GM12878 (cell line): ENCODE measurements around the gene MDGA2. TPM values are rescaled to one million over a fixed set of nuclear protein-coding genes. Genes with fewer than 3 reads are reported as not detected.

Experiments
- ATAC-seq: fragments of 200-7000 bp; cut with Tn5 transposase; 3 replicates; pipeline ENCODE4 v1.9.1; 2020; ENCODE audit warnings: mild to moderate bottlenecking, moderate library complexity
- BruUV-seq: library from RNA; stranded (reverse); fragments of 400-500 nt; replicated peaks from 2 replicates; lab custom pipeline; 2021; lab: Mats Ljungman, UMichigan
- CTCF ChIA-PET: fragments of 300-600 bp; sonication (Branson Sonifier 250); formaldehyde crosslinking; extraction: SDS; loops from one replicate; lab custom pipeline; 2021; ENCODE audit warnings: inconsistent platforms; lab: Yijun Ruan, JAX
- POLR2A ChIA-PET: fragments of 350-600 bp; formaldehyde crosslinking; extraction: SDS; loops from one replicate; lab custom pipeline; 2021; ENCODE audit warnings: inconsistent platforms; lab: Charles Lee
- RAD21 ChIA-PET: fragments of 300-600 bp; sonication (Branson Sonifier 250); formaldehyde crosslinking; loops from one replicate; lab custom pipeline; 2023; ENCODE audit warnings: antibody characterized with exemption; ENCODE audit not compliant: unreplicated experiment; lab: Charles Lee
- SMC1A ChIA-PET: fragments of 300-600 bp; sonication (Branson Sonifier 250); formaldehyde crosslinking; loops from one replicate; lab custom pipeline; 2023; ENCODE audit not compliant: unreplicated experiment, uncharacterized antibody; lab: Charles Lee
- DNase-seq: peaks from one replicate; pipeline ENCODE4 v3.0.0-alpha.2; 2011; ENCODE audit warnings: low read depth, low spot score
- FAIRE-seq: peaks from 3 replicates; lab custom pipeline; 2011; peaks lifted over from hg19 to GRCh38; lab: Jason Lieb, UNC
- H2AFZ ChIP-seq: 2 replicates; pipeline ENCODE4 v1.6.0; 2011; ENCODE audit warnings: low read depth, low read length, control low read depth; ENCODE audit not compliant: control insufficient read depth
- H3K27ac ChIP-seq: 2 replicates; pipeline ENCODE4 v1.5.1; 2011; ENCODE audit warnings: control low read depth; ENCODE audit not compliant: control insufficient read depth, insufficient read depth
- H3K27me3 ChIP-seq, 2 experiments: replicated peaks in 1 of 2; 2 replicates each; pipeline versions ENCODE4 v1.6.0 to v1.6.1; 2011; ENCODE audit warnings: low read length in 1 of 2; ENCODE audit not compliant: control insufficient read depth in 2 of 2, insufficient read depth in 2 of 2
- H3K36me3 ChIP-seq, 2 experiments: 2 replicates each; pipeline ENCODE4 v1.5.1; 2011; ENCODE audit warnings: low read length in 1 of 2; ENCODE audit not compliant: control insufficient read depth in 2 of 2, insufficient read depth in 2 of 2
- H3K4me1 ChIP-seq: 2 replicates; pipeline ENCODE4 v1.6.1; 2011; ENCODE audit warnings: mild to moderate bottlenecking, low read length, moderate library complexity, mixed read lengths; ENCODE audit not compliant: control insufficient read depth, insufficient read depth
- H3K4me2 ChIP-seq: 2 replicates; pipeline ENCODE4 v1.6.0; 2011; ENCODE audit warnings: control low read depth; ENCODE audit not compliant: control insufficient read depth, insufficient read depth
- H3K4me3 ChIP-seq: fragments of 200-600 bp; sonication (generic); 2 replicates; pipeline ENCODE4 v1.5.1; 2016
- H3K79me2 ChIP-seq: 2 replicates; pipeline ENCODE4 v1.6.0; 2011; ENCODE audit warnings: low read length; ENCODE audit not compliant: control insufficient read depth, insufficient read depth
- H3K9ac ChIP-seq: 2 replicates; pipeline ENCODE4 v1.8.0; 2011; ENCODE audit warnings: low read length, control low read depth, mixed read lengths; ENCODE audit not compliant: control insufficient read depth, insufficient read depth
- H3K9me3 ChIP-seq: replicated peaks from 3 replicates; pipeline ENCODE4 v1.5.1; 2011; ENCODE audit warnings: mild to moderate bottlenecking, low read length; ENCODE audit not compliant: control insufficient read depth, insufficient read depth
- H4K20me1 ChIP-seq: 2 replicates; pipeline ENCODE4 v1.6.0; 2011; ENCODE audit not compliant: control insufficient read depth, insufficient read depth
- BCL11A ChIP-seq: IDR thresholded peaks from 2 replicates; pipeline ENCODE4 v1.6.1; 2011; ENCODE audit warnings: low read depth, low read length
- EGR1 ChIP-seq, 2 experiments: IDR thresholded peaks; 1 replicate in 1 of 2; 2 replicates in 1 of 2; pipeline ENCODE4 v1.6.1; 2011 to 2012; ENCODE audit warnings: low read depth in 2 of 2, low read length in 2 of 2, borderline replicate concordance in 1 of 2, mild to moderate bottlenecking in 1 of 2, moderate library complexity in 1 of 2
- MTA2 ChIP-seq: fragments of 450-650 bp; IDR thresholded peaks from 2 replicates; pipeline ENCODE4 v1.6.1; 2016; ENCODE audit warnings: low read depth, mild to moderate bottlenecking, moderate library complexity
- NFXL1 ChIP-seq: fragments of 450-650 bp; IDR thresholded peaks from 2 replicates; pipeline ENCODE4 v1.6.1; 2017; ENCODE audit warnings: antibody characterized with exemption, mild to moderate bottlenecking, borderline replicate concordance
- SP1 ChIP-seq: IDR thresholded peaks from one replicate; pipeline ENCODE4 v1.6.1; 2011; ENCODE audit warnings: low read depth, low read length
- SPI1 ChIP-seq: IDR thresholded peaks from 2 replicates; pipeline ENCODE4 v1.6.1; 2011; ENCODE audit warnings: low read depth, mild to moderate bottlenecking, low read length, moderate library complexity, borderline replicate concordance; ENCODE audit not compliant: insufficient read depth
- ZSCAN29 ChIP-seq: fragments of 450-650 bp; IDR thresholded peaks from 2 replicates; pipeline ENCODE4 v1.6.1; 2017; ENCODE audit warnings: mild to moderate bottlenecking, moderate library complexity
- WGBS: methylation state at CpG from one replicate; pipeline ENCODE4 v1.1.6; 2016; ENCODE audit warnings: low lambda C conversion rate; ENCODE audit not compliant: insufficient replicate concordance, insufficient coverage; ENCODE audit errors: missing lambda C conversion rate; 5-methylcytosine and 5-hydroxymethylcytosine counted together
- in situ Hi-C: fragments of 300-500 bp; cut with MboI; formaldehyde crosslinking; loops from 9 replicates; pipeline ENCODE4 v1.14.3; 2018; ENCODE audit warnings: mixed read lengths
- intact Hi-C: fragments of 100-400 bp; cut with micrococcal nuclease; formaldehyde crosslinking; loops from one replicate; pipeline ENCODE4 v1.14.2; 2022; ENCODE audit not compliant: unreplicated experiment
- polyA plus RNA-seq, 11 experiments: library from polyadenylated mRNA; depleted of rRNA in 4 of 11; unstranded in 6 of 11; stranded (reverse) in 5 of 11; fragments of >200 nt; fragmentation: Nextera tagmentation in 4 of 11; fragmentation: Illumina TruSeq in 1 of 11; extraction: Ambion mirVana in 4 of 11; extraction: Trizol in 1 of 11; gene quantifications; 1 replicate in 1 of 11; 2 replicates in 10 of 11; pipeline versions ENCODE4 v1.2.1 to v1.2.3, GENCODE V29; 2011 to 2016; ENCODE audit warnings: inconsistent platforms in 2 of 11, missing spikeins in 2 of 11, low read depth in 1 of 11
- total RNA-seq, 4 experiments: library from RNA; depleted of rRNA in 3 of 4; stranded (reverse); fragments of >200 nt in 3 of 4; fragmentation: Illumina TruSeq in 1 of 4; extraction: Trizol in 1 of 4; gene quantifications; 2 replicates each; pipeline versions ENCODE4 v1.2.1 to v1.2.3, GENCODE V29; 2013 to 2021
- TF ChIP-seq, protein P1 (sequence below): IDR thresholded peaks from 2 replicates; pipeline ENCODE4 v1.6.1; 2011; ENCODE audit warnings: mild to moderate bottlenecking, low read depth, low read length, moderate library complexity; ENCODE audit not compliant: insufficient replicate concordance

MDGA2 gene
- total and polyA plus RNA-seq, 10 of the 15 experiments (the other 5 are each of a cell fraction or from before 2014, with no cell fraction given): not detected

DNA sequence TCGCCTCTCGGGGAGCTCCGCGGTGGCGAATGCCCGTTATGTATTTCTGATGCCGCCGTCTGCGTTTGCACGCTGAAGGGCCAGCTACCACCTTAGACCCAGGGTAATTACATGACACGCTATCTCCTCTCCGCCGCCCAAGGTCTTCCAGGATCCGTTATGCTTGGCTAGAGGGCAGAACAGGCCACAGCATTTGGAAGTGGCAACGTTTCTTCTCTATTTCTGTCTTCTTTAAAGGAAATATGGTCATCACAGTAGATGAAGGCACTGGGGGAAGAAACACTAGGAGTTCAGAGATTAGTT is 861 bp upstream of the MDGA2 start:
- TF ChIP-seq EGR1 (IDR thresholded peaks at IDR 0.05; ENCODE audit: borderline replicate concordance in 1 of 2, low read depth in 2 of 2, low read length in 2 of 2) (no peak), BCL11A (no peak), ZSCAN29 (no peak), MTA2 (no peak), NFXL1 (no peak), SP1 (no peak), SPI1 (no peak)
- TF ChIP-seq, protein P1, sequence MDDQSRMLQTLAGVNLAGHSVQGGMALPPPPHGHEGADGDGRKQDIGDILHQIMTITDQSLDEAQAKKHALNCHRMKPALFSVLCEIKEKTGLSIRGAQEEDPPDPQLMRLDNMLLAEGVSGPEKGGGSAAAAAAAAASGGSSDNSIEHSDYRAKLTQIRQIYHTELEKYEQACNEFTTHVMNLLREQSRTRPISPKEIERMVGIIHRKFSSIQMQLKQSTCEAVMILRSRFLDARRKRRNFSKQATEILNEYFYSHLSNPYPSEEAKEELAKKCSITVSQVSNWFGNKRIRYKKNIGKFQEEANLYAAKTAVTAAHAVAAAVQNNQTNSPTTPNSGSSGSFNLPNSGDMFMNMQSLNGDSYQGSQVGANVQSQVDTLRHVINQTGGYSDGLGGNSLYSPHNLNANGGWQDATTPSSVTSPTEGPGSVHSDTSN: no peak
- ChIA-PET CTCF (no interaction called here), POLR2A (no interaction called here), SMC1A (no interaction called here), RAD21 (no interaction called here)
- FAIRE-seq: no peak
- Histone ChIP-seq H3K4me1 (no peaks in the 10 kb centered on the region), H3K27me3 (no peaks in the 10 kb centered on the region; a peak in 2 of 4 replicates), H3K36me3 (no peaks in the 10 kb centered on the region), H3K9me3 (no peaks in the 10 kb centered on the region; the same call in 2 of the 3 replicates), H3K27ac (no peak overlapping the region), H3K79me2 (no peaks in the 10 kb centered on the region), H4K20me1 (no peaks in the 10 kb centered on the region), H3K4me2 (no peak overlapping the region), H3K4me3 (no peak overlapping the region), H3K9ac (no peak overlapping the region), H2AFZ (no peak overlapping the region)
- DNase-seq: no peak
- 39% methylated on average over 15 of the region's 15 CpGs for WGBS
- in situ Hi-C loops: no loop called here
- no TSS peak for BruUV-seq
- ATAC-seq: no peak
- intact Hi-C loops: no loop called here
